GM18499 (cell line): Measurements from ENCODE around the gene STARD10.

ENCODE experiments used
- ATAC-seq: cut with Tn5 transposase; IDR thresholded peaks from one replicate; pipeline ENCODE4 v1.9.1; 2021; ENCODE audit warnings: moderate number of reproducible peaks; ENCODE audit not compliant: insufficient read depth, unreplicated experiment

The STARD10 gene

DNA sequence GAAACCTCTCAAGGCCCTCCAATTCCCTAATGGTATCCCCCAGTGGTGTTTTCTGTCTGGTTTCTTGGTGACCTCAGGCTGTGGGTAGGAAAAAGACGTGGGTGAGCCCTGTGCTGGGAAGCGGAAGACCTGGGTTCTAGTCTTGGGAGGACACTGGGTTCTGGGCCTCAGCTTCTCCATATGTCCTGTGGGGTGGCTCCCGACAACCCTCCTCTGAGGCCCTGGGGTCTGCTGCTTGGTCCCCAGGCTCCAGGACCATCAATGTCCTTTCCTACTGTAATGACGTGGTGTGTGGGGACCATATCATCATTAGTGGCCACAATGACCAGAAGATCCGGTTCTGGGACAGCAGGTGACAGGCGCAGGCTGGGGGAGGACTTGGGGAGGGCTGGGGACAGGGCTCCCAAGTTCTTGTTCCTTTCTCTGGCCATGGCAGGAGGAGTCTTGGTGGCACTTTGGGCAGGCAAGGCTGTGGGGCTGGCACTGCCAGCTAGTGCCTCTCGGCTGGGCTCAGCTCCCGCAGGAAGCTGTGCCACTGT is 33.2 kb upstream of the STARD10 start:
- no peak for ATAC-seq

DNA sequence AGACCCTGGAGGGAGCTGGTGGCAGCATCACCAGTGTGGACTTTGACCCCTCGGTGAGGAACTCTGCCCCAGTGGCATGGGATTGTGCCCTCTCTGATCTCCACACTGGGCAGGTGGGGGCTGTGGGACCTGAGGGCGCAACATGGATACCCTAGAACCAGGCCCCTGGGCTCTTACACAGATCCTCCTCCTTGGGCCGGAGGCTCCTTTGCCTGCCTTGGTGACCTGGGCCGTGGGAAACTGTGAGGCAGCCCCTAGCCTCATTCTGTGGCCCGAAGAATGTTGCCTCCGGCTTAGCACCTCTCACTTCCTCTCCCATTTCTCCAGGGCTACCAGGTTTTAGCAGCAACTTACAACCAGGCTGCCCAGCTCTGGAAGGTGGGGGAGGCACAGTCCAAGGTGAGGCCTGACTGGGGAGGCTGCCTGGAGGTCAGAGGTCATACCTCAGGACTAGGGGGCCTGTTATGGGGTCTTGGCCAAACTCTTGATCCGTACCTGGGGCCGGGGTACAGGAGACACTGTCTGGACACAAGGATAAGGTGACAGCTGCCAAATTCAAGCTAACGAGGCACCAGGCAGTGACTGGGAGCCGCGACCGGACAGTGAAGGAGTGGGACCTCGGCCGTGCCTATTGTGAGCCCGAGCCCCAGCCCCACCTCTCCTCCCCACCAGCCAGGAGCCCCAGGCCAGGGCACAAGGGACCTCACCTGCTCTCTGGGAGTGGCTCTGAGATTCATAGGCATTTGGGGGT is 32.5 kb upstream of the STARD10 start:
- no peak for ATAC-seq

GRCh38 chr11:72825661-72826060 is 31.8 kb upstream of the STARD10 start:
- ATAC-seq: no peak

DNA sequence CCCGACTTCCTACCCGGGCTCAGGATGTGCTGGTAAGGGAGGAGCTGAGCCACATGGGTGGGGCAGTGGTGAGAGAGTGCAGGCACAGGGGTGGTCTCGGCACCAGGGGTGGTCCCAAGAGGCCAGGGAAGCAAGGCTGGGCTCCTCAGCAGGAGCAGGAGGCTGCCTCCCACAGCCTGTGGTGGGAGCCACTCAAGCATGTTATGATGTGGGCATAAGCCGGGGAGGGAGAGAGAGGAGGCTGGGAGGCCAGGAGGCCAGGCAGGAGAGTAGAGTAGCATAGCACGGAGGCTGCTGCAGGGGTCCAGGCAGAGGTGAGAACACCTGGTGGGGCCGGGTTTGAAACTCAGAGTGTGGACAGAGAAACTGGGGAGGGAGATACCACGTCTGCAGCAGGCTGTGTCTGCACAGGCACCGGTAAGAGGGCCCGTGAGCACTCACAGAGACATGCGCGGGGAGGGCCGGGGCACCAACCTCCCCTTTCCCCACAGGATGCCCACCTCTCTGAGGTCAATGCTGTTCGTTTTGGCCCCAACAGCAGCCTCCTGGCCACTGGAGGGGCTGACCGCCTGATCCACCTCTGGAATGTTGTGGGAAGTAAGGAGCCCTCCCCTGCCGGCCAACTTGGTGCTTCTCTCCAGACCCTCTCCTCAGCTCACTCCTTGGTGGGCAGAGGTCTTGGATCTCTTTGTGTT is 31.1 kb upstream of the STARD10 start:
- no peak for ATAC-seq

- no peak for ATAC-seq
These were observed 30.2 kb upstream of the STARD10 start for GRCh38 chr11:72824020-72824419.

GRCh38 chr11:72823105-72823804 is 29.4 kb upstream of the STARD10 start:
- ATAC-seq: no peak

GRCh38 chr11:72821920-72822799 is 28.3 kb upstream of the STARD10 start:
- no peak for ATAC-seq

DNA sequence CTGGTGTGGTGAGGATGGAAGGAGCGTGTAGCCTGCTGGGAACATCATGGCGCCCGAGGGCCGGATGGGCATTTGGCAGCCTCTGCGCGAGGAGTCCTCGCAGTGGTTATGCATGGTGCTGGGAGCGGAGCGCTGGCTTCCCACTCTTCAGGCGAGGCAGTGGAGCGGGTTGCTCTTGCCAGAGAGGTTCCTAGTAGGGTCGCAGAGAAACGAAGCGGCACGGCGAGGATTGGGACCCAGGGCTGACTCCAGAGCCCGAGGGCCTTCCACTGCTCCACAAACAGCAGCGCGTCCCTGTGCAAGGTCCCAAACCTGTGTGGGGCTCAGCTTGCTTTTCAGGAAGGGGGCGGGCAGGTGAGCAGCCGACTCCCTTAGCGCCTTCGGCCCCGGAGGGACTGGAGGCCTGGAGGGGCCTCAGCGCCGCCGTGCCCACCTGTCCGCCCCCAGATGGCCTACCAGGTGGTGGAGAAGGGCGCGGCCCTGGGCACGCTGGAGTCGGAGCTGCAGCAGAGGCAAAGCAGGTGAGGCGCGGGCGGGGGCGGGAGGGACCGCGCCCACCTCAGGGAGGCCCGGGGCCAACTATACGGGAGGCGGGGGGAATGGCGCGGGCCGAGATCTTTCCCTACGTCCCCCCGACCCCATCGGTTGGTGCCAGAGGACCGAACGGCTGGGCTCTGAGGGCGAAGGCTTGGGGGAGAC is 27.5 kb upstream of the STARD10 start:
- no peak for ATAC-seq

DNA sequence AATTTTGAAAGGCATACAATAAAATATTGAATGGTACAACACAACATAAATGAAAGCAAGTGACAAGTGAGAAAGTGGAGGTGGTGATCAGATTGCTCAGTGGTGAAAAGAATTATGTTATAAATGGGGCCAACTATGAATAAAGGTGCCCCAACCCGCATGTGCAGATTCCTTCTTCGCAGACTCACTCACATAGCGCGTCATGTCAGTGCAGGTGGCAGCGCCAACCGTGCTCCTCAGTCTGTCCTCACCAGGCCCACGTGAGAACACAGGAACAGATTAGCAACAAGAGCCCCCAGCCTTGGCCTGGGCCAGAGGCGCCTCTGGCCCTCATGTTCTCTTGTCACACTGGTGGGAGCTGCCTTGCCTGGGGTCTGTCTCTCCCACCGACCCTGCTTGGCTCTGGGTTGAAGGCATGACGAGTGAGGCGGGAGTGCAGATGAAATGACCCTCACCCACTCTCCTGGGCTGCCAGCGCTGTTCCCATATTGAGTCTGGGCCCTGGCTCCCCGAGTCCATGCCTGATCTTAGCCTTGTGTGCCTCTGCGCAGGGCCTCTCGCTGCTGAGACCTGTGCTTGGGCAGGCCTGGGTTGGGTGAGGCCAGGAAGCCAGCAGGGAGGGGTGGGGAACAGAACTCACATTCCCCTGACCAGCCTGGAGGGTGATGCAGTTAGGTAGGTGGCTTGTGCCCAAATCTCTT is 26.7 kb upstream of the STARD10 start:
- ATAC-seq: no peak

DNA sequence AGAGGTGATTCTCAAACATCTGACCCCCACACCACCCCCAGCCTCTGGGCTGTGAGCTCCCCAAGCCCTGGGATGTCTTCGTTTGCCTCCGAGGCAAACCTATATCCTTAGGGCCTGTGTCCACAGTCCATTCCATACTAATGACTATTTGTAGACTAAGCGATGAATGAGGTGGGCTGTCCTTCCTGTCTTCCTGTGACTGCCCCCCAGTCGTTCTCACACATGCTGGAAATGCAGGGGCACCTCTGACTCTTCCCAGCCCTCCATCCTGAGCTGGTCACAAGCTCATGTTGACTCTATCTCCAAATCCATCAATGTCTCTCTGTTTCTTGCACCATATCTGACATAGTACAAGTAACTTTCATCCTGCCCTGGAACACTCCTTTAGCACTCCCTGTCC is 25.1 kb upstream of the STARD10 start:
- ATAC-seq: no peak

DNA sequence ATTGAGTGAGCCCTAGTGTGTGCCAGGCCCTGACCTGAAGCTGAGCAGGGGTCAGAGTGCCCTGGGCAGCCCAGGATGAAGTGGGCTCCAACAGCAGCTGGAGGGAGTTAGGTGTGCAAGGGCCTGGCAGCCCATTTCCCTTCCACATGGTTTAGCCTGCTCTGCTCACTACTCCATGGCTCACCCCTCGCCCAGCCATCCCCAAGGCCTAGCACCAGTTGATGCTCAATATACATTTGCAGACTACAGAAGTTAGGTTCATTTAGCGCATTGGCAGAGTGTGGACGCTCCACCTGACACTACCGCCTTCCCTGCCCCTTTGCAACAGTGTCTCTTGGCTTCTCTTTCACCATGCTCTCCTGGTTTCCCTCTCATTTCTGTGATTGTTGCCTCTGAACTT is 24.1 kb upstream of the STARD10 start:
- no peak for ATAC-seq

DNA sequence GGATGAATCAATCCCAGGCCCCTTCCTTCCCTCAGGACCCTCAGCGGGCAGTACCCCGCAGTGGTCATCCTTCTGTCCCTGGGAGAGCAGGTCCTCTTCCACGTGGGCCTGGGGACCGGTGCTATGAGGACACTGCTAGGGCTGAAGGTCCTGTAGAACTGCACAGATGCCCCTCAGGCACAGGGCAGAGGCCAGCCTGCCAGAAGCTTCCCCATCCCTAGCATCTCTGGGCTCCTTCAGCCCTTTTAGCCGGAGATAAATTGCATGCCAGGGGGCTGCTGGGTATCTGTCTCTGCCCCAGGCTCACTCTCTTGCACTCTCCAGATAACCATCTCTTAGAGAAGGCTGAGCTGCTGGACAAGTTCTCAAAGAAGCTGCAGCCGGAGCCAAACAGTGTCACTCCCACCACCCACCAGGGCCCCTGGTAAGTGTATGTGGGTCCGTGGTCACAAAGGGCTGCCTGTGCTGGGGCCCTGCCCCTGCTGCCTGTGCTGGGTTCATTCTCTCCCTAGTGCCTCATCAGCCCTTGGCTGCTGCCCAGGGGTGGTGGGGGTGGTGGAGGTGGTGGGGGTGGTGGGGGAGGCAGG is 22.6 kb upstream of the STARD10 start:
- ATAC-seq: no peak

- no peak for ATAC-seq
These were observed 21.3 kb upstream of the STARD10 start for GRCh38 chr11:72815110-72815618.

GRCh38 chr11:72814286-72815109 is 20.7 kb upstream of the STARD10 start, which contains the start of gene ATG16L2:
ATG16L2 (plus strand) TSS chr11:72814411; CDS start chr11:72814446, 35 bp downstream.
- no peak for ATAC-seq

GRCh38 chr11:72813740-72814285 is 20.0 kb upstream of the STARD10 start:
- ATAC-seq: no peak

GRCh38 chr11:72812967-72813739 is 19.3 kb upstream of the STARD10 start:
- ATAC-seq: no peak
